ENCODE data around the gene KCNAB1.

KCNAB1 gene

DNA sequence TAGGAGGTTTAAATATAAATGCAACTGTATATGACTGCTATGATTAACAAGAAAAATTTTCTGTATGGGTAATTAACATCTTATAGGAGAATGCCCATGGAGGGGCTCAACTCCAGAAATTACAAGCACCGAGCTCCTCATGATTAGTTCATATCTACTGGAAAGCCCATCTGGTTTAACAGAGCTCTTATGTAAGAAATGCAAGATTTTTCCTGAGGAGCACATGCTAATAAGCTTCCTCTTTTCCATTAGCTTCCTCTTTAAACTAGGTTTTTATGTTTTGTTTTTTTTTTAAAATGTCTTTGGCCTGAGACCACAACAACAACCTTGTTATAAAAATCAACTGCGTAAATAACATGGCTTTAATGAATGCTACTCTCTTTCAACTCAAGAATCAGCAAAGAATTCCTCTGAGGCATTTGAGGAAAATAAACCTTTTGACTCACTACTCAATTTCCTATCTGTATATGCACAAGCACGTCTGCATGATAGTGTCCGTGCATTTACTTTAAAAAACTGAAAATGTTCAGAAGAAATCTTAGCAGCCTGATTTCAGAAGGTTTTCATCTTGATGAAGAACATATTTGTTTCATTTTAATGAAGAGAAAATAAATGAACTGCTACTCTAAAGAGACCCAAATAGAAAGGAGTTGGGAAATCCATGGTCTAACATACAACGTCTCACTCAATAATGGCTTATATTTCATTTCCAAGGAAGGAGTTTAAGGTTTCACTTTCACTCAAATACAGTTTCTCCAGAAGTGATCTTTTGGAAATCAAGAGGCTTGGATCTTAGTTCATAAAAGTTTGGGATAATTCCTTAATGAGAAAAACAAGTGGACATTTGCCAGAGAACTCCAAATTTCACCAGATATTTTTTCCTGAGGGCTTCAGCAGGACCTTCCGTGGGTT lies 180.8 kb downstream of the KCNAB1 start:
- DNase-seq, result no peak
- TF ChIP-seq POLR2A (IDR thresholded peaks at IDR 0.05; ENCODE audit: low read length) (no peak), GATA1 (IDR thresholded peaks at IDR 0.05; ENCODE audit: low read depth, low read length) (no peak)

DNA sequence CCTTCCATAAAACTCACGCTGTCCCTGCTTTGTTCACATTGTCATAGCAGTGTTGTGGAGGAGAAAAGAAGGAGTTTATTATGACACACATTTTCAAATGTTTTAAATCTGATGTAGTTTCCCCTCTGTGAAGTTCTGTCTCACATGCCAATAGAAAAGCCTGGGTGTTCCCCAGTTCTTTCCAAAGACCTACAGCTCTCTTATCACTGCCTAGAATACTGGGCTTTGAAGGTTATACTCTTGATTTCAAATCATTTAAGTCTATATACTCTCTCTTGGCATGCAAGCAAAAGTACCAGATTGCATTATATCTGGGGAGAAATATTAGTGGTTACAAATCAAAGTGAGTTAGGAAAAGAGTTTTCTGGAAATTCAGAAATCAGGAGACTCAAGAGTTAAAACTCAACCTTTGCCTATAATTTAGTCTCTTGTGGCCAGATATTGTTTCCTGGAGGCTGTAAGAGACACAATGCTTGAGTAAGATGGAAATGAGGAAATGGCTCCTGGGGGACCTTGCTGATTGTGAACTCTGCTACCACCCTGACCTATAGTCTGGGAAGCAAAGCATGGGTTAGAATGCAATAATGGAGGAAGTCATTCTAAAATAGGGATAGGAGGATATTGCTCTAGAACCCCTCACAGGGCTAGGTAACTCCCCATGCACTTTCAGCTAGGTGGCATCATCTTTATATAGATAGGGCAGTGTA lies 182.8 kb downstream of the KCNAB1 start:
- no peak for TF ChIP-seq POLR2A (IDR thresholded peaks at IDR 0.05; ENCODE audit: low read length)
- no peak for TF ChIP-seq GATA1 (IDR thresholded peaks at IDR 0.05; ENCODE audit: low read depth, low read length)
- DNase-seq, result no peak

DNA sequence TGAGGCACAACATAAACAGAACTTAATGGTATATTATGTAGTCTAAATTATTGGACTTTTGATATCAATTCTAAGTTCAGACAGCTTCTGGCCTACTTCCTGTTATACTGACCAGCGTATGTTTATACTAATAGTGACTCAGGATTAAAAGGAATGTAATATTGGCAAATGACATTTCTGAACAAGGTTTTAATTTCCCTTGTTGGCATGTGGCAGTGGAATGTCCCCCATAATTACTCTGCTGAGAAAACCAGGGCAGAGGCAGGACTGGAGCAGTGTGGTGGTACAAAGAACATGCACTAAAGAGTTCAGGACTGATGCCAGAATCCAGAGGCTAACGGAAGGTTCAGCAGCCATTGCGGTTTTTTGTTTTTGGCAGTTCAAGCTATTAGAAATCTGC lies 184.0 kb downstream of the KCNAB1 start:
- DNase-seq, result no peak
- TF ChIP-seq POLR2A (IDR thresholded peaks at IDR 0.05; ENCODE audit: low read length) (no peak), GATA1 (IDR thresholded peaks at IDR 0.05; ENCODE audit: low read depth, low read length) (no peak)

DNA sequence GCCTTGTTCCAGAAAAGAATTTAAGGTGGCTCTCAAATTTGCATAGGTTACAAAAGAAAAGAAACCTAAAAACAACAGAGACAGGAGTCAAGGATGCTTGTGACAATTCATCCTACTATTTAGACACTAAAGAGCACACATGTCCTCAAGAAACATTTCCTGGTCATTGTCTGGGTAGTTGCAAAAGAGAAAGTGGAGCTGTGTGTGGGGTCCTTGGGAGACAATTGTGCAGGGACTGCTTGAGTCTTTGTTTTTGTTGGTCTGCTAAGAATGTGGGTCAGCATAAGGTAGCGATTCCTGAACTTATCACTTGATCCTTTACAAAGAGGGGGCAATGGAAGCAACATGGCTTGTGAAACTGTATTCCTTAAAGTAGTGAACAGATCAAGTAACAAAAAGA lies 185.3 kb downstream of the KCNAB1 start:
- TF ChIP-seq POLR2A (IDR thresholded peaks at IDR 0.05; ENCODE audit: low read length) (no peak), GATA1 (IDR thresholded peaks at IDR 0.05; ENCODE audit: low read depth, low read length) (no peak)
- DNase-seq, result no peak

DNA sequence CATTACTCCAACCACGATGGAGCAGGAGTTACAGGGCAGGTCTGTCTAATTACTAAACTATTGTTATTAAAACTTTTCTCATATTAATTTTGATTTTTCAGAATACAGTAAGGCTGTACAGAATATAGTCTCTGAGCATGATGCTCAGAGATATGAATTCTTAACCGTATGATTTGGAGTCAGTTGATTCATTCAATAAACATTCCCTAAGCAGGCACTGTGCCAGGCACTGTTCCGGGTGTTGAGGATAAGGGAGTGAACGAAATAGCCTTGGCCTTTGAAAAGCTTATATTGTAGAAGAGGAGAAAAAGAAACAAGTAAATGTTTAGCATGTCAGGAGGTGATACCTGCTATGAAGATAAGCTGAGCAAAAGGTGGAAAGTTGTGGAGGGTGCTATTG lies 187.3 kb downstream of the KCNAB1 start:
- no peak for TF ChIP-seq GATA1 (IDR thresholded peaks at IDR 0.05; ENCODE audit: low read depth, low read length)
- no peak for TF ChIP-seq POLR2A (IDR thresholded peaks at IDR 0.05; ENCODE audit: low read length)
- no peak for DNase-seq

DNA sequence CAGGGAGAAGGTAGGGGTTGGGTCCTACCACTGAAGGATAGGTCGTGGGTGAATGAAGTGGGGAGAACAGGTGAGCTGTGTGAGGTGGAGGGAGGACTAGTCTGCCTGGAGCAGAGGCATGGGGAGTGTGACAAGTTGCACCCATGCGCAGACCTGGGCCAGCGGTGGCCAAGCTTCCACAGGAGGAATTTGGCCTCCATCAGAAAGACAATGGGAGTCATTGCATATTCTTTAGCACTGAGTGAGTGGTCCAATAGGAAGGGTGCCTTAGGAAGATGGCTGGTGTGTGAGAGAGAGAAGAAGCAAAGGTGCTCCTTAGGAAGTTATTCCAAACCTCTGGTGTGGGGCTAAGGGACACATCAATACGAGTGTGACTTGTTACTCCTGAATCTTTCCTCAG lies 191.1 kb downstream of the KCNAB1 start:
- TF ChIP-seq GATA1 (IDR thresholded peaks at IDR 0.05; ENCODE audit: low read depth, low read length) (no peak), POLR2A (IDR thresholded peaks at IDR 0.05; ENCODE audit: low read length) (no peak)
- no peak for DNase-seq

DNA sequence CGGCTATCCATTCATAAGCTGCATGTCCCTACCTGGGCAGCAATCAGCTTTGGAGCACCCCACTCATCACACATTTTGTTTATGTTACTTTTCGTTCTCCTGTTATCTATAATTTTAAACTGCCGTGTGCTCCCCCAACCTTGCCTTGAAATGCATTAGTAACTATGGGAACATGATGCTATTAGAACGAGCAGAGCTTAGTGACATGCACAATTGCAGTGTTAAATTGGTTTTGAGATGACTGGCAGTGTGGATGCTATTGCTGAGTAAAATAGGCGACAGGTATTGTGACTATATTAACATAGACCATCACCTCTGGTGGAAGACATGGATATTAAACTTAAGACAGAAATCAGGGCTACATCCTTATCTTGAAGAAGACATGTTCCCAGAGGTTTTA lies 191.6 kb downstream of the KCNAB1 start:
- TF ChIP-seq GATA1 (IDR thresholded peaks at IDR 0.05; ENCODE audit: low read depth, low read length), result no peak
- no peak for TF ChIP-seq POLR2A (IDR thresholded peaks at IDR 0.05; ENCODE audit: low read length)
- DNase-seq, result no peak

DNA sequence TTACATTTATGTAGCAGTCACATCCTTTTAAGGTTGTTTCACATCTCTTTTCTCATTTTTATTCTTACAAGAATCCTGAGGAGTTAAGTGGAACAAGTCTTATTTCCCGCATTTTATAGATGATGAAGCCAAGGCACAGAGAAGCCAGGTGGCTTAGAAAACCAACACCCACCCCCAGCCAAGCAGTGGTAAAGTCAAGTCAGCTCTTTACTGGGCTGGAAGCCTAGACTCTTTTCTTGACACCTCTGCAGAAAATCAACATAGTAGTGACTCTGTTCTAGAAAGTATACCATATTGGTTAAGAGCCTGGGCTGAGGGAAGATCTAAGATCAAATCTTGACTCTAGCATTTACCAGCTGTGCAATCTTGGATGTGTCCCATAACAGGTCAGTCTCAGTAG lies 195.7 kb downstream of the KCNAB1 start:
- TF ChIP-seq POLR2A (IDR thresholded peaks at IDR 0.05; ENCODE audit: low read length), result no peak
- TF ChIP-seq GATA1 (IDR thresholded peaks at IDR 0.05; ENCODE audit: low read depth, low read length), result no peak
- no peak for DNase-seq

DNA sequence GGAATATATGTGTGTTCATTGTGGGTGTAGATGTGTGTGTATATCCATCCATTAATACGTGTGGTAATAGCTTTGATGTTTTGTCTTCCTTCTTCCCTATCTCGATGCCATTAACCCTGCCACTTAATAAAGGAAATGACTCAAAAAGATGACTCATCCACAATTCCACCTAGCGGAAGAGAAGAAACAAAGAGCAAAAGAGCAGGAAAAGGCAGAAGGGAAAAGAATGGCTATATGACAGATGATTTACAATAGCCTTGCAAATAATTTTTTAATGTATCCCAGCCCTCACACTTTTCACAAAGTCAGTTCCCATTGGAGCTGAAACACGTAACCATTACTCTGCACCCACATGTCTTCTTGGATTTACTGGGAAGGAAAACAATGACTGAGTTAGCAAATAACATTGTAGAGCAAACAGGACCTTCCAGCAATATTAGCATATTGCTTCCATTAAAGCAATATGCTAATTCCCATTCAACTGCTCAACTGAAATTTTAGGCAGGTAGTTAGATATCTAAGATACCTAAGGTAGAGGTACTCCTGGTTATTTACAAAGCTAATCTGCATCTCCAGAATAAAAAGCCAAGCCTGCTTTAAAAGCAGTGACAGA lies 197.2 kb downstream of the KCNAB1 start:
- TF ChIP-seq GATA1 (IDR thresholded peaks at IDR 0.05; ENCODE audit: low read depth, low read length), result no peak
- TF ChIP-seq POLR2A (IDR thresholded peaks at IDR 0.05; ENCODE audit: low read length), result no peak
- no peak for DNase-seq

DNA sequence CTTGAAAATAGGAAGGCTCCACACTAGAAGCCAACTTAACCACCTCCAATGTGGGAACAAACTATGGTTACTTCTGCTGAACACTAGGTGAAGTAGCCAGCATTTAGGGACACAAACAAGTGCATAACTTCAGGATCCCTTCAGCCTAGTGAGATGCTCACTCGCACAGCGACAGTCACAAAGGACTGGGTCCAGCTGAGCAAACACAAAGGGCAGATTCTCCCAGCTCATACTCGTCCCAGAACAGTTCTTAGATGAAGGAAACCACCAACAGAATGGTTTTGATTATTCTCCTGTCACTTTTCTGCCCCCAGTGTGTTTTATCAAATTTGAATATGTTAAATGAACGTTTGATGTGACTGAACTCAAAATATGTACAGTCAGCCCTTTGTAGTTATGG lies 201.6 kb downstream of the KCNAB1 start:
- no peak for DNase-seq
- TF ChIP-seq POLR2A (IDR thresholded peaks at IDR 0.05; ENCODE audit: low read length), result no peak
- TF ChIP-seq GATA1 (IDR thresholded peaks at IDR 0.05; ENCODE audit: low read depth, low read length), result no peak

DNA sequence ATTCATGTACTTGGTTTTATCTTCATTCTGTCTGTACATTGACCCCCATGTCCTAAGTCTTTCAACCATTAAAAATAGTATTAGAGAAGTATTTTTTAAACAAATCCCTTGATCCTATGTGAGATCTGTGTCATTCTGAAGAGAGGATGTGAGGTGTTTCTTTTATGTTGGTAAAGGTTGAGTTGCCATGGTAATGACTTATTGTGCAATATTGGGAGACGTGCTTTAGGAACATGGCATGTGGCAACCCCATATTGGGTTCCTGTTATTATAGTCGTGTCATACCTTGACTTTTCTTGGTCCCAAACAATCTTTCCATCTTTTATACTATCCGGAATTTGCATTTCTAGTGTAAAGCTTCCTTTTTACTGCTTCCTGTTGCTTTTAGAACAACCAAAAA lies 203.1 kb downstream of the KCNAB1 start:
- TF ChIP-seq POLR2A (IDR thresholded peaks at IDR 0.05; ENCODE audit: low read length) (no peak), GATA1 (IDR thresholded peaks at IDR 0.05; ENCODE audit: low read depth, low read length) (no peak)

DNA sequence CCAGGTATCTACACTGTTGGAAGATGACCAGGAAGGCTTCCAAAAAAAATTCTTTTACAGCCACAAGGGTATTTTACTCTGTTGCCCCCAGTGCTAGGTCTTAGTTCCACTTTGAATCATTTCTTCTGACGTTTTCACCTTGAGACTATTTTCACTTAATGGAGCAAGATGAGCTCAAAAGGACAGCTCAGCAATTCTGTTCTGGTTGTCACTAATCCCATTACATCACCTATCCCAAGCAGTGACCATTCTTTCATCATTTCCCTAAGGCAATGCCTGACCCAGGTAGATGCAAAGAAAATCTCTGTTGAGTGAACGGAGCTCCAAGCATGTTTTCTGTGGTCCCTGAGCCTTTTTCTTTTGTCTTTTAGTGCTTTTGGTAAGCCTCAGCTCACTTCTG lies 210.0 kb downstream of the KCNAB1 start:
- no peak for DNase-seq
- TF ChIP-seq POLR2A (IDR thresholded peaks at IDR 0.05; ENCODE audit: low read length) (no peak), GATA1 (IDR thresholded peaks at IDR 0.05; ENCODE audit: low read depth, low read length) (no peak)

More for the DNA sequence above, 203.1 kb downstream of the KCNAB1 start:
- no peak for DNase-seq

DNA sequence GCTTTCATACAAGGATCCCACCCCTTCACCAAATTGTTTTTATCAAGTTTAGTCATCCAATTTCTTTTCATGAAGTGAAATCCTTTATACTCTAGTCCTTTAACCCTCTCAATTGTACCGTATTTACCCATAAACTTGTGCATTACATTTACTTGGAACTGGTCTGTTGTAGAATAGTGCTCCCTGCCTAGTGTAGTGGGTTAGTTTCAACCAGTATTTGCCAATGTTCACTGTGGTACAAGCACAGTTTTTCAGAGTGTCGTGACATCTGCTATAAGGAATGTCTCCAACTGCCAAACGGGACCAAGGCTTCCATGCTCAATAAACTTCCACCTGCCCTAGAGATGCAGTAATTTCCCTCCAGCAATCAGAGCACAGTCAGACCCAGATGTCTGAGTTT lies 211.9 kb downstream of the KCNAB1 start:
- no peak for TF ChIP-seq POLR2A (IDR thresholded peaks at IDR 0.05; ENCODE audit: low read length)
- no peak for TF ChIP-seq GATA1 (IDR thresholded peaks at IDR 0.05; ENCODE audit: low read depth, low read length)
- DNase-seq, result no peak

DNA sequence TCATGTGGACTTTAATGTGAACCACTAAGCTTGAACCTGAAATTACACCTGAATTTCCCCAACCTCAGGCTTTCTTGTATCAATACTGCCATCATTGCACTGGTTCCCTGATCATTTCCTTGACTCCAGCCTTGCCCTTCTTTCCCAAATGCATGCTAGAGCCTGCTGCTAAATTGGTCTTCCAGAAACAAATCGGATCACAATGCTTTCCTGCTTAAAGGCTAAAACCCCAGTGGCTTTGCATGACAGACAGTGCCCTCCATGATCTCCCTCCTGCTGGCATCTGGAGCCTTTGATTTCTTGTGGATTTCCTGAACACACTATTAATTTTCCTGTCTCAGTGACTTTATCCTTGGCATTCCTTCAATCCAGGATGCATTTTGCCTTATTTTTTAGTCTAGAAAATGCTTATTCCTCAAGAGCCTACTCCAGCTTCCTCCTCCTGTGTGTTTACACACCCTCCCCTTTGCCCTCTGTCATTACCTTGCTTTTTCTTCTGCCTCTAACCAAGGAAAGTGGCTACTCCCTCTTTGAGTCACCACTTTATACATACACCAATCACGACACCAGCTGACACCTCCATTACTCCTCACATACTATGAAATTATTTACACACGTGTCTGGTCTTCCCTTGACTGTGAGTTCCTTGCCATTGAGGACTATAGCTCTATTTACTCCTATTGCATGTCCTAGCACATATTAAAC lies 214.6 kb downstream of the KCNAB1 start:
- no peak for TF ChIP-seq GATA1 (IDR thresholded peaks at IDR 0.05; ENCODE audit: low read depth, low read length)
- TF ChIP-seq POLR2A (IDR thresholded peaks at IDR 0.05; ENCODE audit: low read length), result no peak
- DNase-seq, result no peak

All from erythroblast (primary cell).